K562 (cell line): Measurements from ENCODE around the gene SRRT. TPM values are rescaled to one million over a fixed set of nuclear protein-coding genes. Genes with fewer than 3 reads are reported as not detected.
A peak's percentile ranks its signal among the peaks of the same experiment; 100 is the strongest.

Experiments
- ATAC-seq: fragments of 200-7000 bp; cut with Tn5 transposase; 3 replicates; pipeline ENCODE4 v1.9.1; 2020; ENCODE audit warnings: moderate library complexity
- BruUV-seq: library from RNA; stranded (reverse); fragments of 400-500 nt; replicated peaks from 2 replicates; lab custom pipeline; 2021; lab: Mats Ljungman, UMichigan
- CTCF ChIA-PET: fragments of 300-600 bp; formaldehyde crosslinking; extraction: SDS; loops from one replicate; lab custom pipeline; 2021; ENCODE audit warnings: low intra/inter-chr PET ratio; lab: Yijun Ruan, JAX
- POLR2A ChIA-PET: fragments of 300-600, 350-650 bp; sonication (Branson Sonifier 250); formaldehyde crosslinking; extraction: SDS; loops from one replicate; lab custom pipeline; 2021; ENCODE audit warnings: antibody characterized with exemption, inconsistent platforms; lab: Yijun Ruan, JAX
- DNase-seq, 4 experiments: peaks; one replicate each; pipeline versions ENCODE4 v3.0.0 to v3.0.0-alpha.2; 2011 to 2018; ENCODE audit warnings: low spot score in 3 of 4, mixed read lengths in 3 of 4; ENCODE audit errors: extremely low read depth in 1 of 4
- FAIRE-seq: peaks from 2 replicates; lab custom pipeline; 2011; peaks lifted over from hg19 to GRCh38; lab: Jason Lieb, UNC
- H2AFZ ChIP-seq: 2 replicates; pipeline ENCODE4 v1.6.0; 2011; ENCODE audit warnings: low read depth, low read length, control low read depth, inconsistent platforms
- H3K27ac ChIP-seq: fragments of 200-600 bp; 3 replicates; pipeline ENCODE4 v1.8.0; 2011; ENCODE audit warnings: low read depth, mild to moderate bottlenecking, control low read depth, inconsistent platforms, low read length, moderate library complexity, mixed read lengths; ENCODE audit errors: extremely low read depth
- H3K27me3 ChIP-seq, 2 experiments: fragments of 300-600 bp in 1 of 2; 2 replicates in 1 of 2; 3 replicates in 1 of 2; pipeline versions ENCODE4 v1.6.0 to v1.8.0; 2011; ENCODE audit warnings: inconsistent platforms in 2 of 2, low read length in 2 of 2, mild to moderate bottlenecking in 1 of 2, mixed read lengths in 1 of 2, moderate library complexity in 1 of 2; ENCODE audit not compliant: control insufficient read depth in 2 of 2, insufficient read depth in 2 of 2
- H3K36me3 ChIP-seq: fragments of 300-600 bp; 3 replicates; pipeline ENCODE4 v1.8.0; 2011; ENCODE audit warnings: mild to moderate bottlenecking, low read length, inconsistent platforms; ENCODE audit not compliant: control insufficient read depth, insufficient read depth
- H3K4me1 ChIP-seq, 2 experiments: fragments of 200-600 bp in 1 of 2; replicated peaks in 1 of 2; 2 replicates in 1 of 2; 3 replicates in 1 of 2; pipeline versions ENCODE4 v1.5.1 to v1.8.0; 2011; ENCODE audit warnings: inconsistent platforms in 2 of 2, low read length in 2 of 2, mild to moderate bottlenecking in 1 of 2, mixed read lengths in 1 of 2, moderate library complexity in 1 of 2; ENCODE audit not compliant: control insufficient read depth in 2 of 2, insufficient read depth in 2 of 2
- H3K4me2 ChIP-seq: 2 replicates; pipeline ENCODE4 v1.6.1; 2011; ENCODE audit warnings: low read length, control low read depth, inconsistent platforms, mixed read lengths; ENCODE audit not compliant: insufficient read depth
- H3K4me3 ChIP-seq: fragments of 200-600 bp; sonication (generic), shearing (Covaris generic); 2 replicates; pipeline ENCODE4 v1.5.1; 2016; ENCODE audit warnings: control low read depth, inconsistent platforms
- H3K79me2 ChIP-seq: fragments of 200-600 bp; 3 replicates; pipeline ENCODE4 v1.8.0; 2011; ENCODE audit warnings: low read length, inconsistent platforms; ENCODE audit not compliant: control insufficient read depth, insufficient read depth
- H3K9ac ChIP-seq, 2 experiments: 2 replicates each; pipeline versions ENCODE4 v1.6.0 to v1.6.1; 2011; ENCODE audit warnings: low read depth in 2 of 2, low read length in 2 of 2, control low read depth in 1 of 2, inconsistent platforms in 1 of 2, mild to moderate bottlenecking in 1 of 2, mixed read lengths in 1 of 2; ENCODE audit not compliant: insufficient read depth in 1 of 2
- H3K9me1 ChIP-seq: one replicate; pipeline ENCODE4 v1.6.0; 2011; ENCODE audit warnings: inconsistent platforms, mild to moderate bottlenecking, low read length, moderate library complexity; ENCODE audit not compliant: control insufficient read depth, insufficient read depth
- H3K9me3 ChIP-seq: replicated peaks from 2 replicates; pipeline ENCODE4 v1.5.1; 2011; ENCODE audit warnings: low read depth, low read length, inconsistent platforms; ENCODE audit not compliant: control insufficient read depth, insufficient read depth
- H4K20me1 ChIP-seq: replicated peaks from 2 replicates; pipeline ENCODE4 v1.6.1; 2011; ENCODE audit warnings: low read length, inconsistent platforms, mixed read lengths; ENCODE audit not compliant: control insufficient read depth, insufficient read depth
- CHD1 ChIP-seq: fragments of 200-600 bp; sonication (generic); IDR thresholded peaks from one replicate; pipeline ENCODE4 v1.6.1; 2012; ENCODE audit warnings: mild to moderate bottlenecking, moderate library complexity, low read length, inconsistent platforms
- ETS1 ChIP-seq: conservative IDR thresholded peaks from 2 replicates; pipeline ENCODE4 v1.6.1; 2011; ENCODE audit warnings: low read depth, mild to moderate bottlenecking, low read length; ENCODE audit not compliant: control insufficient read depth
- FUS ChIP-seq: fragments of 200-400 bp; formaldehyde crosslinking; optimal IDR thresholded peaks from 2 replicates; pipeline ENCODE3; 2017; ENCODE audit warnings: low read depth, low read length
- HMG20B ChIP-seq: fragments of 250-450 bp; sonication (Bioruptor Pico); IDR thresholded peaks from 2 replicates; pipeline ENCODE4 v1.5.0; 2021; ENCODE audit warnings: mild to moderate bottlenecking
- KLF16 ChIP-seq: IDR thresholded peaks from 2 replicates; pipeline ENCODE4 v1.6.1; 2016; ENCODE audit warnings: antibody characterized with exemption
- SMARCA4 ChIP-seq: fragments of 450-650 bp; IDR thresholded peaks from 2 replicates; pipeline ENCODE4 v1.6.1; 2016
- YY1 ChIP-seq, 3 experiments: IDR thresholded peaks; 2 replicates each; pipeline ENCODE4 v1.6.1; 2011; ENCODE audit warnings: low read length in 2 of 3, mild to moderate bottlenecking in 2 of 3, moderate library complexity in 2 of 3, borderline replicate concordance in 1 of 3, control low read depth in 1 of 3, low read depth in 1 of 3; ENCODE audit not compliant: insufficient read depth in 3 of 3, insufficient replicate concordance in 2 of 3, control insufficient read depth in 1 of 3, insufficient read length in 1 of 3; ENCODE audit errors: extremely low read depth in 1 of 3
- ZBTB11 ChIP-seq, 3 experiments: fragments of 200-800 bp in 1 of 3; fragments of 250-450 bp in 1 of 3; fragments of 450-650 bp in 1 of 3; sonication (Bioruptor Pico) in 1 of 3; sonication (Bioruptor generic) in 1 of 3; formaldehyde crosslinking in 1 of 3; IDR thresholded peaks; 2 replicates each; pipeline versions ENCODE4 v1.6.1 to v1.8.0; 2016 to 2022; ENCODE audit warnings: mild to moderate bottlenecking in 2 of 3, missing genetic modification characterization in 2 of 3, missing compliant biosample characterization in 1 of 3, moderate library complexity in 1 of 3
- ZNF165 ChIP-seq: fragments of 250-450 bp; sonication (Bioruptor Pico); IDR thresholded peaks from 2 replicates; pipeline ENCODE4 v1.4.0; 2020; ENCODE audit warnings: borderline replicate concordance
- ZNF511 ChIP-seq: sonication (generic); formaldehyde crosslinking; IDR thresholded peaks from 2 replicates; pipeline ENCODE4 v1.8.0; 2022; ENCODE audit warnings: mild to moderate bottlenecking, missing genetic modification reagents
- ZNF780A ChIP-seq: fragments of 250-450 bp; sonication (Bioruptor Pico); IDR thresholded peaks from 2 replicates; pipeline ENCODE4 v1.5.0; 2021; ENCODE audit warnings: mild to moderate bottlenecking
- WGBS: fragments of 100-300 bp; shearing (Covaris generic); methylation state at CpG from one replicate; pipeline ENCODE4 v1.1.6; 2016; ENCODE audit warnings: low coverage, mixed read lengths; ENCODE audit not compliant: insufficient coverage; ENCODE audit errors: missing lambda C conversion rate; 5-methylcytosine and 5-hydroxymethylcytosine counted together
- in situ Hi-C: fragments of 300-500 bp; cut with MboI; formaldehyde crosslinking; loops from 4 replicates; pipeline ENCODE4 v1.15.0; 2018; ENCODE audit warnings: inconsistent platforms, mixed read lengths
- intact Hi-C: fragments of 100-400 bp; cut with micrococcal nuclease; formaldehyde crosslinking; loops from 2 replicates; pipeline ENCODE4 v1.14.2; 2022
- polyA plus RNA-seq, 8 experiments: library from polyadenylated mRNA; depleted of rRNA in 4 of 8; stranded (reverse) in 5 of 8; unstranded in 3 of 8; fragments of >200 nt; fragmentation: Nextera tagmentation in 2 of 8; fragmentation: Illumina TruSeq in 1 of 8; extraction: Ambion mirVana in 2 of 8; extraction: Trizol in 1 of 8; gene quantifications; 2 replicates each; pipeline versions ENCODE4 v1.2.1 to v1.2.3, GENCODE V29; 2011 to 2014; ENCODE audit warnings: inconsistent platforms in 1 of 8, missing spikeins in 1 of 8
- total RNA-seq, 7 experiments: library from RNA; depleted of rRNA in 6 of 7; stranded (reverse); fragments of >200 nt in 6 of 7; fragmentation: Illumina TruSeq in 2 of 7; extraction: Trizol in 2 of 7; gene quantifications; 2 replicates each; pipeline versions ENCODE4 v1.2.1 to v1.2.3, GENCODE V29; 2011 to 2021; ENCODE audit warnings: low replicate concordance in 1 of 7

The SRRT gene
- total and polyA plus RNA-seq, 9 of the 15 experiments (the other 6 are each of a cell fraction or from before 2014, with no cell fraction given): 10.3 to 263 (median 84.4) TPM

- H3K27me3 ChIP-seq: no peaks in the 10 kb centered on the region
- H3K4me1 ChIP-seq: peaks cover 17 to 67% of the 10 kb centered on the region in 2 experiments; a peak in 4 of 5 replicates
- peak overlapping the region; percentile 71 for H3K4me3 ChIP-seq
- no peaks in the 10 kb centered on the region for H3K9me3 ChIP-seq
- intact Hi-C loops: loop anchor here (1.0 kb wide), 2 partner anchors 24 to 26 kb away; partner anchors contain the start of gene SLC12A9
- peaks cover 4% of the 10 kb centered on the region for H3K9me1 ChIP-seq
- in situ Hi-C loops: no loop called here
- H3K79me2 ChIP-seq: peaks cover 55% of the 10 kb centered on the region
- FAIRE-seq (peak; percentile 57), DNase-seq (peak in 2 of 4 experiments; percentile 43 to 69), ATAC-seq (peak; percentile 21)
- H4K20me1 ChIP-seq: peaks cover 9% of the 10 kb centered on the region; the same call in 1 of the 2 replicates
- CTCF ChIA-PET: interaction anchor here (0.6 to 1.4 kb wide), 3 partner anchors 28 to 232 kb away, joined by 3 to 5 read pairs (median 3); no protein-coding TSS in a partner anchor
- POLR2A ChIA-PET: interaction anchor here (0.5 to 1.2 kb wide), 8 partner anchors 14 to 242 kb away, joined by 3 to 4 read pairs (median 3); partner anchors contain the start of genes SLC12A9 and SRRT
- 1% methylated on average over 67 of the region's 71 CpGs for WGBS
- peak overlapping the region; percentile 98 for H3K4me2 ChIP-seq
- H3K27ac ChIP-seq: peak overlapping the region; percentile 60
- peak overlapping the region; percentile 67 for H2AFZ ChIP-seq
- BruUV-seq: no TSS peak
- H3K36me3 ChIP-seq: peaks cover 30% of the 10 kb centered on the region; the same call in 2 of the 3 replicates
- H3K9ac ChIP-seq: peak overlapping the region; percentile 61 to 88
- TF ChIP-seq KLF16: no peak
- TF ChIP-seq ZNF511: 0 out of 2 replicates have a peak, but pooled peaks have one; percentile 35
- peak; percentile 60 for TF ChIP-seq CHD1
- TF ChIP-seq ETS1: no peak
- TF ChIP-seq ZNF780A (CRISPR knock-in tag): no peak
- TF ChIP-seq YY1 (IDR thresholded peaks at IDR 0.05; ENCODE audit: borderline replicate concordance in 1 of 3, control insufficient read depth in 1 of 3, extremely low read depth in 1 of 3, insufficient read depth in 3 of 3, insufficient read length in 1 of 3, insufficient replicate concordance in 2 of 3, low read depth in 1 of 3, low read length in 2 of 3): peak in 2 of 3 experiments; percentile 10 to 12
- no peak for TF ChIP-seq ZNF165 (CRISPR knock-in tag)
- peak in 1 of 3 experiments; percentile 9; a peak in 1 of 6 replicates for TF ChIP-seq ZBTB11 (CRISPR knock-in tag; IDR thresholded peaks at IDR 0.05)
- no peak for TF ChIP-seq FUS
- TF ChIP-seq SMARCA4: no peak
- TF ChIP-seq HMG20B (CRISPR knock-in tag): no peak
Observed at GRCh38 chr7:100826514-100827329, 48.2 kb upstream of the SRRT start.
